MCF 10A (cell line): ENCODE results near the gene SOS2. TPM values are rescaled to one million over a fixed set of nuclear protein-coding genes. Genes with fewer than 3 reads are reported as not detected.

Experiments
- BruUV-seq: library from RNA; stranded (reverse); fragments of 400-500 nt; replicated peaks from 2 replicates; lab custom pipeline; 2021; lab: Mats Ljungman, UMichigan
- CTCF ChIA-PET: fragments of 300-600 bp; sonication (Branson Sonifier 250); formaldehyde crosslinking; extraction: SDS; loops from one replicate; lab custom pipeline; 2021; ENCODE audit warnings: antibody characterized with exemption, inconsistent platforms; lab: Yijun Ruan, JAX
- POLR2A ChIA-PET: fragments of 300-600, 350-650 bp; sonication (Branson Sonifier 250); formaldehyde crosslinking; extraction: SDS; loops from one replicate; lab custom pipeline; 2020; ENCODE audit warnings: antibody characterized with exemption, inconsistent platforms; lab: Yijun Ruan, JAX
- DNase-seq: peaks from one replicate; pipeline ENCODE4 v3.0.0-alpha.2; 2018; ENCODE audit not compliant: unreplicated experiment
- H3K27ac Mint-ChIP-seq: one replicate; pipeline ENCODE4 v1.8.0; 2022; ENCODE audit warnings: mild to moderate bottlenecking, low read depth, mixed read lengths; ENCODE audit not compliant: unreplicated experiment
- H3K27me3 Mint-ChIP-seq: one replicate; pipeline ENCODE4 v1.8.0; 2022; ENCODE audit warnings: mixed read lengths; ENCODE audit not compliant: insufficient read depth, unreplicated experiment
- H3K36me3 Mint-ChIP-seq: one replicate; pipeline ENCODE4 v1.8.0; 2022; ENCODE audit warnings: mild to moderate bottlenecking, moderate library complexity, mixed read lengths; ENCODE audit not compliant: insufficient read depth, unreplicated experiment
- H3K4me1 Mint-ChIP-seq: one replicate; pipeline ENCODE4 v1.8.0; 2022; ENCODE audit warnings: mixed read lengths; ENCODE audit not compliant: insufficient read depth, unreplicated experiment
- H3K4me3 Mint-ChIP-seq: one replicate; pipeline ENCODE4 v1.8.0; 2022; ENCODE audit warnings: mild to moderate bottlenecking, moderate library complexity, mixed read lengths; ENCODE audit not compliant: unreplicated experiment
- H3K9me3 Mint-ChIP-seq: one replicate; pipeline ENCODE4 v1.8.0; 2022; ENCODE audit warnings: mixed read lengths; ENCODE audit not compliant: unreplicated experiment
- CTCF ChIP-seq: fragments of 200-600 bp; IDR thresholded peaks from one replicate; pipeline ENCODE4 v1.8.0; 2022; ENCODE audit warnings: antibody characterized with exemption, mild to moderate bottlenecking; ENCODE audit not compliant: unreplicated experiment
- intact Hi-C: fragments of 100-400 bp; cut with micrococcal nuclease; formaldehyde crosslinking; loops from 2 replicates; pipeline ENCODE4 v1.14.1; 2022
- total RNA-seq: library from RNA; stranded (reverse); gene quantifications from 2 replicates; pipeline ENCODE4 v1.2.3, GENCODE V29; 2022

Gene SOS2
- total RNA-seq, 1 experiment from 2014 or later = 19.0 TPM

DNA sequence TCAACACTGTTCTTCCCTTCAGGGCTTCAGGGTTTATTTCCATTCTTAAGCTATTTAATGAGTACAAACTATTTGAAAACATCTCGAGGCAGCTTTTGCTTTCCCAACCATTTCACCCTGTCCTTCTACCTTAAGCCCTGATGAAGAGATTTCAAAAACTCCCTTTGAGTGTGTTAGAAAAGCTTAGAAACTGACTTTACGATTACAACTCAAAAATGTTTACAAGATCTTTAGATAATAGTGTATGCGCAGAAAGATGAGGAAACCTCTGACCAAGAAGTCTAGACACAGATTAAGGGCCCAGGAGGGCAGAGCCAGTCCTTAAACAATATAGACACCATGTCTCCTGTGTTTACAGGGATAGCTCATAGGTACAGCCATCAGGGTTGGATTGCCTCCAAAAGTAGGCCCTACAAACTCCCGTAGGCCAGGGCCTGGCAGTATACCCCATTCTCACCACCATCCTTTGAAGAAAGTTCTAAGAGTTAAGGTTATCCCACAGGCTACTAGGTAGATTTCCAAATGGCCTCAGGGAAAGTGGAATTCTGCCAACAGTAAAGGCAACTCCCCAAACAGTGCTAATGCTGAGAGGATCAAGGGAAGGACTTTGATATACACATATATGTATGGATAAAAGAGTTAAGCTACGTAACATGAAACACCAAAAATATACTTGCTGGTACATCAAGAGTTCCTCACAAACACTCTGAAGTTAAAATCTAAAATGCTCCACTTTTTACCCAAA, 11.4 kb upstream of the SOS2 start:
- intact Hi-C loops = no loop called here
- Mint-ChIP-seq H3K4me1 (no peaks in the 10 kb centered on the region), H3K27ac (no peak overlapping the region), H3K36me3 (no peaks in the 10 kb centered on the region), H3K4me3 (no peak overlapping the region), H3K9me3 (no peaks in the 10 kb centered on the region), H3K27me3 (no peaks in the 10 kb centered on the region)
- TF ChIP-seq CTCF = no peak
- ChIA-PET POLR2A (interaction anchor here (1.0 to 1.2 kb wide), 2 partner anchors 8 to 11 kb away, joined by 3 to 4 read pairs; partner anchors contain the start of gene SOS2), CTCF (no interaction called here)
- DNase-seq = no peak
- BruUV-seq = no TSS peak

- no TSS peak for BruUV-seq
- H3K27ac Mint-ChIP-seq = no peak overlapping the region
- no peaks in the 10 kb centered on the region for H3K9me3 Mint-ChIP-seq
- H3K36me3 Mint-ChIP-seq = no peaks in the 10 kb centered on the region
- no peak overlapping the region for H3K4me3 Mint-ChIP-seq
- CTCF ChIA-PET = no interaction called here
- H3K27me3 Mint-ChIP-seq = no peaks in the 10 kb centered on the region
- intact Hi-C loops = no loop called here
- no peak for TF ChIP-seq CTCF
- DNase-seq = no peak
- no peaks in the 10 kb centered on the region for H3K4me1 Mint-ChIP-seq
- POLR2A ChIA-PET = interaction anchor here (1.2 kb wide), 1 partner anchor 8 kb away, joined by 3 read pairs; no protein-coding TSS in a partner anchor
These were observed 10.7 kb upstream of the SOS2 start for GRCh38 chr14:50242096-50242495.

DNA sequence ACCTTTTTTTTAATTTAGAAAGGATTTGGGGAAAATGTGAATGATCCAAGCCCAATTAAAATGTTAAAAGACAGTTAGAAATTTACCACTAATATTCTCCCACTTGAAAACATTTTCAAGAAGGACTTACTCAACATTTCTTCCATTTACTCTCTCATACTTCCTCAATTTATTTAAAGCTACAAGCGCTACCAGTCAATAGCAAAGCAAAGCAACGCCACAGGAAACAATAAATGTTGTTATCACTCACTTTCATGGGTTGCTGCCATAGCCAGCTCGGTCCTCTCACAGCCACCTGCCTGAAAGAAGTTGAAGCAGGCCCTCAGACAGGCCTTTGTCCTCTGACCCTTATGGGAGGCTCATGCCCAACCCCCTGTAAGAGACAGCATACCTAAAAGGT, 6.0 kb upstream of the SOS2 start:
- no peak for TF ChIP-seq CTCF
- ChIA-PET POLR2A (no interaction called here), CTCF (interaction anchor here (0.9 kb wide), 1 partner anchor 55 kb away, joined by 4 read pairs; no protein-coding TSS in a partner anchor)

GRCh38 chr14:50233951-50234250, 2.5 kb upstream of the SOS2 start:
- Mint-ChIP-seq H3K4me1 (peaks cover 7% of the 10 kb centered on the region), H3K9me3 (no peaks in the 10 kb centered on the region), H3K36me3 (peaks cover 5% of the 10 kb centered on the region), H3K4me3 (no peak overlapping the region), H3K27ac (no peak overlapping the region), H3K27me3 (no peaks in the 10 kb centered on the region)
- no TSS peak for BruUV-seq
- TF ChIP-seq CTCF = no peak
- no peak for DNase-seq
- POLR2A ChIA-PET = interaction anchor here (0.9 to 1.6 kb wide), 3 partner anchors 12 to 15 kb away, joined by 3 read pairs; no protein-coding TSS in a partner anchor
- CTCF ChIA-PET = interaction anchor here (0.6 kb wide), 1 partner anchor 547 kb away, joined by 3 read pairs; no protein-coding TSS in a partner anchor
- intact Hi-C loops = loop anchor here (5.0 kb wide), 1 partner anchor 372 kb away; no protein-coding TSS in a partner anchor

More for the DNA sequence above, 6.0 kb upstream of the SOS2 start:
- Mint-ChIP-seq H3K4me3 (no peak overlapping the region), H3K9me3 (no peaks in the 10 kb centered on the region), H3K27ac (no peak overlapping the region), H3K27me3 (no peaks in the 10 kb centered on the region), H3K36me3 (peaks cover 1% of the 10 kb centered on the region), H3K4me1 (no peaks in the 10 kb centered on the region)
- no peak for DNase-seq
- intact Hi-C loops = no loop called here
- no TSS peak for BruUV-seq
